PC-3 (cell line): ENCODE results near the gene SMIM1. TPM values are rescaled to one million over a fixed set of nuclear protein-coding genes. Genes with fewer than 3 reads are reported as not detected.
"Not testable (repeated sequence)": the region's sequence is repeated elsewhere in the genome, so short reads cannot be mapped to it uniquely, and the experiment has no call there.

Source experiments
- ATAC-seq: fragments of 200-7000 bp; cut with Tn5 transposase; 2 replicates; pipeline ENCODE4 v1.9.1; 2020; ENCODE audit warnings: mild to moderate bottlenecking, moderate library complexity
- BruUV-seq: library from RNA; stranded (reverse); fragments of 400-500 nt; replicated peaks from 2 replicates; lab custom pipeline; 2021; lab: Mats Ljungman, UMichigan
- CTCF ChIA-PET: fragments of 300-600 bp; sonication (Branson Sonifier 250); formaldehyde crosslinking; loops from one replicate; lab custom pipeline; 2022; ENCODE audit warnings: antibody characterized with exemption; lab: Charles Lee
- POLR2A ChIA-PET: fragments of 300-600 bp; sonication (Branson Sonifier 250); formaldehyde crosslinking; loops from one replicate; lab custom pipeline; 2022; ENCODE audit warnings: antibody characterized with exemption; ENCODE audit not compliant: unreplicated experiment; lab: Charles Lee
- DNase-seq: peaks from one replicate; pipeline ENCODE4 v3.0.0-alpha.2; 2015
- H2AFZ ChIP-seq: fragments of 300-600 bp; sonication (generic); 2 replicates; pipeline ENCODE4 v1.6.0; 2016; ENCODE audit warnings: antibody characterized with exemption, low read length
- H3F3A ChIP-seq: fragments of 300-600 bp; sonication (generic); one replicate; pipeline ENCODE4 v1.6.0; 2017; ENCODE audit warnings: antibody characterized with exemption, low read length, control low read depth, mild to moderate bottlenecking; ENCODE audit not compliant: unreplicated experiment
- H3K27ac ChIP-seq: fragments of 300-600 bp; sonication (generic); 2 replicates; pipeline ENCODE4 v1.5.1; 2016; ENCODE audit warnings: mild to moderate bottlenecking, low read length
- H3K27me3 ChIP-seq: fragments of 300-600 bp; sonication (generic); 2 replicates; pipeline ENCODE4 v1.6.1; 2016; ENCODE audit warnings: low read length, mixed read lengths
- H3K36me3 ChIP-seq: fragments of 300-600 bp; sonication (generic); 2 replicates; pipeline ENCODE4 v1.6.1; 2016; ENCODE audit warnings: low read depth, mixed run types, low read length, mixed read lengths
- H3K4me1 ChIP-seq: fragments of 300-600 bp; sonication (generic); 2 replicates; pipeline ENCODE4 v1.5.1; 2016; ENCODE audit warnings: low read length; ENCODE audit not compliant: insufficient read depth
- H3K4me2 ChIP-seq: fragments of 300-600 bp; sonication (generic); 2 replicates; pipeline ENCODE4 v1.6.0; 2016; ENCODE audit warnings: low read length
- H3K4me3 ChIP-seq: fragments of 300-600 bp; sonication (generic); 2 replicates; pipeline ENCODE4 v1.5.1; 2016; ENCODE audit warnings: mild to moderate bottlenecking, low read length, mixed read lengths
- H3K79me2 ChIP-seq: fragments of 300-600 bp; sonication (generic); 2 replicates; pipeline ENCODE4 v1.6.1; 2017; ENCODE audit warnings: low read length, mixed read lengths
- H3K9ac ChIP-seq: fragments of 300-600 bp; sonication (generic); 2 replicates; pipeline ENCODE4 v1.6.0; 2016; ENCODE audit warnings: mild to moderate bottlenecking, low read length
- H3K9me2 ChIP-seq: fragments of 300-600 bp; sonication (generic); replicated peaks from 2 replicates; pipeline ENCODE4 v1.6.1; 2016; ENCODE audit warnings: mixed run types, low read length, mixed read lengths
- H3K9me3 ChIP-seq: fragments of 300-600 bp; sonication (generic); 2 replicates; pipeline ENCODE4 v1.6.1; 2016; ENCODE audit warnings: low read length, mixed read lengths
- H4K20me1 ChIP-seq: fragments of 300-600 bp; sonication (generic); 2 replicates; pipeline ENCODE4 v1.6.1; 2016; ENCODE audit warnings: low read length, mixed read lengths
- CTCF ChIP-seq: fragments of 300-600 bp; sonication (generic); conservative IDR thresholded peaks from 2 replicates; pipeline ENCODE4 v1.5.1; 2017; ENCODE audit warnings: antibody characterized with exemption, low read depth, mild to moderate bottlenecking, low read length
- EZH2 ChIP-seq: fragments of 300-600 bp; sonication (generic); IDR thresholded peaks from one replicate; pipeline ENCODE4 v1.6.1; 2017; ENCODE audit warnings: antibody characterized with exemption, mild to moderate bottlenecking, low read length; ENCODE audit not compliant: unreplicated experiment
- EZH2phosphoT487 ChIP-seq: fragments of 300-600 bp; sonication (generic); IDR thresholded peaks from 2 replicates; pipeline ENCODE4 v1.6.1; 2018; ENCODE audit warnings: mild to moderate bottlenecking, antibody characterized with exemption, low read length, borderline replicate concordance
- intact Hi-C: fragments of 100-400 bp; cut with micrococcal nuclease; formaldehyde crosslinking; loops from 2 replicates; pipeline ENCODE4 v1.9.0; 2023
- total RNA-seq: library from RNA; depleted of rRNA; stranded (reverse); fragments of >200 nt; gene quantifications from 2 replicates; pipeline ENCODE4 v1.2.3, GENCODE V29; 2014

Gene SMIM1
- total RNA-seq, 1 experiment from 2014 or later = 10.8 TPM

GRCh38 chr1:3747903-3748302 is 24.6 kb upstream of the SMIM1 start:
- Histone ChIP-seq H3K27me3 (peaks cover 29% of the 10 kb centered on the region), H3K4me2 (peak overlapping the region; percentile 96), H3K9ac (peak overlapping the region; percentile 80; the same call in 1 of the 2 replicates), H3K9me2 (no peaks in the 10 kb centered on the region), H4K20me1 (peaks cover 15% of the 10 kb centered on the region; the same call in 1 of the 2 replicates), H3K27ac (no peak overlapping the region), H3K4me3 (peak overlapping the region; percentile 87), H3F3A (no peaks in the 10 kb centered on the region), H3K36me3 (peaks cover under 1% of the 10 kb centered on the region; the same call in 1 of the 2 replicates), H3K4me1 (peaks cover 31% of the 10 kb centered on the region), H3K9me3 (no peaks in the 10 kb centered on the region), H2AFZ (peak overlapping the region; percentile 76), H3K79me2 (peaks cover 39% of the 10 kb centered on the region)
- TF ChIP-seq EZH2 (no peak), EZH2phosphoT487 (no peak), CTCF (no peak)
- intact Hi-C loops = loop anchor here (2.0 kb wide), 1 partner anchor 49 kb away; the partner anchor contains the start of gene LRRC47
- ATAC-seq (no peak), DNase-seq (no peak)
- ChIA-PET CTCF (interaction anchor here (0.6 kb wide), 1 partner anchor 52 kb away, joined by 3 read pairs; no protein-coding TSS in a partner anchor), POLR2A (no interaction called here)
- BruUV-seq = no TSS peak

GRCh38 chr1:3748316-3748900 is 24.1 kb upstream of the SMIM1 start:
- CTCF ChIA-PET = not testable (repeated sequence)

GRCh38 chr1:3749512-3749911 is 23.0 kb upstream of the SMIM1 start:
- H2AFZ ChIP-seq = no peak overlapping the region
- POLR2A ChIA-PET = no interaction called here
- peaks cover 30% of the 10 kb centered on the region for H3K4me1 ChIP-seq
- H3K27me3 ChIP-seq = peaks cover 45% of the 10 kb centered on the region
- H3K9me2 ChIP-seq = no peaks in the 10 kb centered on the region
- peaks cover 25% of the 10 kb centered on the region for H3K79me2 ChIP-seq
- no peak overlapping the region for H3K27ac ChIP-seq
- intact Hi-C loops = no loop called here
- peaks cover 9% of the 10 kb centered on the region; the same call in 1 of the 2 replicates for H4K20me1 ChIP-seq
- H3F3A ChIP-seq = no peaks in the 10 kb centered on the region
- no peak overlapping the region for H3K9ac ChIP-seq
- H3K36me3 ChIP-seq = no peaks in the 10 kb centered on the region
- CTCF ChIA-PET = no interaction called here
- TF ChIP-seq EZH2phosphoT487 (no peak), EZH2 (no peak), CTCF (no peak)
- no peak overlapping the region for H3K4me2 ChIP-seq
- DNase-seq (no peak), ATAC-seq (no peak)
- H3K4me3 ChIP-seq = no peak overlapping the region
- no TSS peak for BruUV-seq
- H3K9me3 ChIP-seq = no peaks in the 10 kb centered on the region

More at GRCh38 chr1:3748316-3748900, 24.1 kb upstream of the SMIM1 start:
- H3K4me2 ChIP-seq, H3K4me3 ChIP-seq, H3K27ac ChIP-seq, intact Hi-C loops, BruUV-seq, H3F3A ChIP-seq, POLR2A ChIA-PET, ATAC-seq, H3K9ac ChIP-seq, H4K20me1 ChIP-seq, H2AFZ ChIP-seq, DNase-seq, H3K9me2 ChIP-seq, H3K36me3 ChIP-seq, H3K9me3 ChIP-seq: not testable (repeated sequence)
- H3K4me1 ChIP-seq = peaks cover 31% of the 10 kb centered on the region
- peaks cover 34% of the 10 kb centered on the region for H3K27me3 ChIP-seq
- H3K79me2 ChIP-seq = peaks cover 34% of the 10 kb centered on the region
